PC-9 (cell line): ENCODE data around the gene NBDY.

Experiments
- EZH2 ChIP-seq: fragments of 200-600 bp; sonication (generic); IDR thresholded peaks from 2 replicates; pipeline ENCODE4 v1.8.0; 2017; ENCODE audit warnings: antibody characterized with exemption, low read depth
- TF ChIP-seq, protein P1 (sequence below): fragments of 200-600 bp; sonication (generic); conservative IDR thresholded peaks from 2 replicates; pipeline ENCODE4 v1.6.1; 2017; ENCODE audit warnings: mixed run types, antibody characterized with exemption, mild to moderate bottlenecking, moderate library complexity

GRCh38 chrX:56728321-56728720 is 722 bp upstream of the NBDY start:
- TF ChIP-seq, protein P1, sequence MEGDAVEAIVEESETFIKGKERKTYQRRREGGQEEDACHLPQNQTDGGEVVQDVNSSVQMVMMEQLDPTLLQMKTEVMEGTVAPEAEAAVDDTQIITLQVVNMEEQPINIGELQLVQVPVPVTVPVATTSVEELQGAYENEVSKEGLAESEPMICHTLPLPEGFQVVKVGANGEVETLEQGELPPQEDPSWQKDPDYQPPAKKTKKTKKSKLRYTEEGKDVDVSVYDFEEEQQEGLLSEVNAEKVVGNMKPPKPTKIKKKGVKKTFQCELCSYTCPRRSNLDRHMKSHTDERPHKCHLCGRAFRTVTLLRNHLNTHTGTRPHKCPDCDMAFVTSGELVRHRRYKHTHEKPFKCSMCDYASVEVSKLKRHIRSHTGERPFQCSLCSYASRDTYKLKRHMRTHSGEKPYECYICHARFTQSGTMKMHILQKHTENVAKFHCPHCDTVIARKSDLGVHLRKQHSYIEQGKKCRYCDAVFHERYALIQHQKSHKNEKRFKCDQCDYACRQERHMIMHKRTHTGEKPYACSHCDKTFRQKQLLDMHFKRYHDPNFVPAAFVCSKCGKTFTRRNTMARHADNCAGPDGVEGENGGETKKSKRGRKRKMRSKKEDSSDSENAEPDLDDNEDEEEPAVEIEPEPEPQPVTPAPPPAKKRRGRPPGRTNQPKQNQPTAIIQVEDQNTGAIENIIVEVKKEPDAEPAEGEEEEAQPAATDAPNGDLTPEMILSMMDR = no peak
- no peak for TF ChIP-seq EZH2
